Right atrium auricular region (tissue), 2 donors: ENCODE measurements around the gene ZNRD2. TPM values are rescaled to one million over a fixed set of nuclear protein-coding genes. Genes with fewer than 3 reads are reported as not detected.

Source experiments
- DNase-seq: peaks from one replicate; pipeline ENCODE4 v3.0.0-alpha.2; 2019; ENCODE audit warnings: low spot score
- H3K27ac ChIP-seq, 2 donors: fragments of 200-600 bp; sonication (generic); 1 replicate in 1 of 2; 2 replicates in 1 of 2; pipeline ENCODE4 v1.5.1; 2016 to 2019
- H3K27me3 ChIP-seq, 2 donors: fragments of 200-600 bp; sonication (generic); one replicate each; pipeline versions ENCODE4 v1.5.1 to v1.6.0; 2017 to 2019
- H3K36me3 ChIP-seq: fragments of 200-600 bp; sonication (generic); one replicate; pipeline ENCODE4 v1.5.1; 2016
- H3K4me1 ChIP-seq, 2 donors: fragments of 200-600 bp; sonication (generic); one replicate each; pipeline versions ENCODE4 v1.5.1 to v1.6.0; 2017 to 2019
- H3K4me3 ChIP-seq, 2 donors: fragments of 200-600 bp; sonication (generic); 1 replicate in 1 of 2; 2 replicates in 1 of 2; pipeline ENCODE4 v1.5.1; 2017 to 2019; ENCODE audit warnings: mild to moderate bottlenecking in 1 of 2, moderate library complexity in 1 of 2
- H3K9me3 ChIP-seq, 2 donors: fragments of 200-600 bp; sonication (generic); one replicate each; pipeline ENCODE4 v1.5.1; 2019
- CTCF ChIP-seq, 2 donors: fragments of 200-600 bp; sonication (generic); IDR thresholded peaks; one replicate each; pipeline ENCODE4 v1.5.1; 2019; ENCODE audit warnings: antibody characterized with exemption in 2 of 2
- total RNA-seq, 2 donors: library from RNA; depleted of rRNA; stranded (reverse); fragments of >200 nt; gene quantifications; one replicate each; pipeline ENCODE4 v1.1.0, GENCODE V29; 2016

Gene ZNRD2
- total RNA-seq, 2 donors from 2014 or later: 36.1 to 50.6 TPM

GRCh38 chr11:65541093-65541982 lies 28.9 kb upstream of the ZNRD2 start:
- H3K27ac ChIP-seq: peak overlapping the region; percentile 87 to 90
- peak overlapping the region; percentile 35 to 51 for H3K4me3 ChIP-seq
- TF ChIP-seq CTCF (IDR thresholded peaks at IDR 0.05): no peak
- H3K27me3 ChIP-seq: no peaks in the 10 kb centered on the region
- no peaks in the 10 kb centered on the region for H3K9me3 ChIP-seq
- peaks cover 21% of the 10 kb centered on the region for H3K36me3 ChIP-seq
- H3K4me1 ChIP-seq: peaks cover 0 to 23% of the 10 kb centered on the region in 2 donors
- no peak for DNase-seq

GRCh38 chr11:65542738-65543390 lies 27.4 kb upstream of the ZNRD2 start:
- no peak for TF ChIP-seq CTCF (IDR thresholded peaks at IDR 0.05)
- H3K27me3 ChIP-seq: no peaks in the 10 kb centered on the region
- H3K27ac ChIP-seq: no peak overlapping the region
- H3K36me3 ChIP-seq: peaks cover 14% of the 10 kb centered on the region
- no peak for DNase-seq
- no peaks in the 10 kb centered on the region for H3K9me3 ChIP-seq
- H3K4me3 ChIP-seq: no peak overlapping the region
- H3K4me1 ChIP-seq: peaks cover 0 to 29% of the 10 kb centered on the region in 2 donors

GRCh38 chr11:65545853-65546216 lies 24.4 kb upstream of the ZNRD2 start:
- H3K27me3 ChIP-seq: no peaks in the 10 kb centered on the region
- H3K9me3 ChIP-seq: no peaks in the 10 kb centered on the region
- H3K27ac ChIP-seq: no peak overlapping the region
- no peak overlapping the region for H3K4me3 ChIP-seq
- peaks cover 14% of the 10 kb centered on the region for H3K36me3 ChIP-seq
- peaks cover 0 to 17% of the 10 kb centered on the region in 2 donors for H3K4me1 ChIP-seq
- TF ChIP-seq CTCF (IDR thresholded peaks at IDR 0.05): no peak
- no peak for DNase-seq

GRCh38 chr11:65546217-65546958 lies 23.9 kb upstream of the ZNRD2 start:
- peak overlapping the region in 1 of 2 donors; percentile 30 for H3K4me3 ChIP-seq
- TF ChIP-seq CTCF (IDR thresholded peaks at IDR 0.05): no peak
- DNase-seq: no peak
- no peaks in the 10 kb centered on the region for H3K9me3 ChIP-seq
- peak overlapping the region in 1 of 2 donors; percentile 12 for H3K27ac ChIP-seq
- peaks cover 16% of the 10 kb centered on the region for H3K36me3 ChIP-seq
- H3K4me1 ChIP-seq: peaks cover 0 to 12% of the 10 kb centered on the region in 2 donors
- H3K27me3 ChIP-seq: no peaks in the 10 kb centered on the region

GRCh38 chr11:65547446-65548125 lies 22.7 kb upstream of the ZNRD2 start:
- Histone ChIP-seq H3K27ac (no peak overlapping the region), H3K9me3 (no peaks in the 10 kb centered on the region), H3K4me3 (no peak overlapping the region), H3K4me1 (peaks cover 0 to 6% of the 10 kb centered on the region in 2 donors), H3K36me3 (peaks cover 19% of the 10 kb centered on the region), H3K27me3 (no peaks in the 10 kb centered on the region)
- no peak for DNase-seq
- TF ChIP-seq CTCF (IDR thresholded peaks at IDR 0.05): no peak
